HEK293T (cell line): ENCODE results near the gene TGDS.

Experiments
- ARNT ChIP-seq: fragments of 450-650 bp; IDR thresholded peaks from 2 replicates; pipeline ENCODE4 v1.6.1; 2017; ENCODE audit warnings: mild to moderate bottlenecking
- BHLHE40 ChIP-seq: fragments of 450-650 bp; IDR thresholded peaks from 2 replicates; pipeline ENCODE4 v1.6.1; 2016; ENCODE audit warnings: mild to moderate bottlenecking, moderate library complexity, borderline replicate concordance
- FOXA1 ChIP-seq: fragments of 450-650 bp; IDR thresholded peaks from 2 replicates; pipeline ENCODE4 v1.6.1; 2016; ENCODE audit warnings: mild to moderate bottlenecking
- FOXK2 ChIP-seq: fragments of 450-650 bp; IDR thresholded peaks from 2 replicates; pipeline ENCODE4 v1.6.1; 2016; ENCODE audit warnings: mild to moderate bottlenecking
- HDGF ChIP-seq: fragments of 450-650 bp; IDR thresholded peaks from 2 replicates; pipeline ENCODE4 v1.6.1; 2017; ENCODE audit warnings: antibody characterized with exemption, borderline replicate concordance
- LEF1 ChIP-seq: fragments of 450-650 bp; IDR thresholded peaks from 2 replicates; pipeline ENCODE4 v1.6.1; 2017; ENCODE audit warnings: mild to moderate bottlenecking, borderline replicate concordance
- NFRKB ChIP-seq: fragments of 450-650 bp; IDR thresholded peaks from 2 replicates; pipeline ENCODE4 v1.6.1; 2016; ENCODE audit warnings: mild to moderate bottlenecking, moderate library complexity
- SP1 ChIP-seq: fragments of 450-650 bp; IDR thresholded peaks from 2 replicates; pipeline ENCODE4 v1.6.1; 2017
- SUZ12 ChIP-seq: fragments of 450-650 bp; IDR thresholded peaks from 2 replicates; pipeline ENCODE4 v1.6.1; 2016; ENCODE audit warnings: mild to moderate bottlenecking
- ZNF384 ChIP-seq: fragments of 450-650 bp; IDR thresholded peaks from 2 replicates; pipeline ENCODE4 v1.6.1; 2016
- TF ChIP-seq, protein P1 (sequence below): fragments of 450-650 bp; IDR thresholded peaks from 2 replicates; pipeline ENCODE4 v1.6.1; 2016

DNA sequence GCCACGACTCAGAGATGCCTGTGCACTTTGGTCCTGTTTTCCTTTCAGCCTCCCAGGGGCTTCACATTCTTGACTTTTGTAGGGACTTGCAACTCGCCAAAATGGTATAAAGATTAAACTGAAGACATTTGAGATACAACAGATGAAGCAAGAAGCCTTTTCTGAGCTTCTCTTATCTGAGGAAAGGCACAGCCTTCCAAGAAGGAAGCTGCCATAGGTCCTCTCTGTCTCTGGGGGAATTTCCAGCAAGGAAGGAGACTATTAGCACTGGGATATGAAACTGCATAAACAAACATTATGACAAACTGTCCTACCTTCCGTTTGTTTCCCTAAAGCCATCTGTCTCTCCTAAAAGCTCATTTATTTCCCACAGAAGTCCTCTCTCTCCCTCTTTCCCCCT is 39.3 kb downstream of the TGDS start:
- TF ChIP-seq BHLHE40 (no peak), NFRKB (no peak), FOXA1 (no peak), FOXK2 (no peak), LEF1 (no peak), HDGF (no peak), SUZ12 (no peak), ZNF384 (no peak), ARNT (no peak), SP1 (no peak)
- TF ChIP-seq, protein P1, sequence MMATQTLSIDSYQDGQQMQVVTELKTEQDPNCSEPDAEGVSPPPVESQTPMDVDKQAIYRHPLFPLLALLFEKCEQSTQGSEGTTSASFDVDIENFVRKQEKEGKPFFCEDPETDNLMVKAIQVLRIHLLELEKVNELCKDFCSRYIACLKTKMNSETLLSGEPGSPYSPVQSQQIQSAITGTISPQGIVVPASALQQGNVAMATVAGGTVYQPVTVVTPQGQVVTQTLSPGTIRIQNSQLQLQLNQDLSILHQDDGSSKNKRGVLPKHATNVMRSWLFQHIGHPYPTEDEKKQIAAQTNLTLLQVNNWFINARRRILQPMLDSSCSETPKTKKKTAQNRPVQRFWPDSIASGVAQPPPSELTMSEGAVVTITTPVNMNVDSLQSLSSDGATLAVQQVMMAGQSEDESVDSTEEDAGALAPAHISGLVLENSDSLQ: no peak
